PC-9 (cell line): ENCODE data around the gene RHOB. TPM values are rescaled to one million over a fixed set of nuclear protein-coding genes. Genes with fewer than 3 reads are reported as not detected.

Experiments used
- BruUV-seq: library from RNA; stranded (reverse); fragments of 400-500 nt; replicated peaks from 2 replicates; lab custom pipeline; 2021; lab: Mats Ljungman, UMichigan
- CTCF ChIA-PET: fragments of 300-600 bp; sonication (Branson Sonifier 250); formaldehyde crosslinking; loops from one replicate; lab custom pipeline; 2022; ENCODE audit warnings: antibody characterized with exemption; lab: Charles Lee
- POLR2A ChIA-PET: fragments of 300-600 bp; sonication (Branson Sonifier 250); formaldehyde crosslinking; loops from one replicate; lab custom pipeline; 2022; ENCODE audit warnings: antibody characterized with exemption; ENCODE audit not compliant: unreplicated experiment; lab: Charles Lee
- DNase-seq, 2 experiments: peaks; one replicate each; pipeline versions ENCODE4 v3.0.0 to v3.0.0-alpha.2; 2015 to 2022; ENCODE audit warnings: mixed read lengths in 1 of 2
- H2AFZ ChIP-seq: fragments of 200-600 bp; sonication (generic); 2 replicates; pipeline ENCODE4 v1.8.1; 2017; ENCODE audit warnings: antibody characterized with exemption
- H3F3A ChIP-seq: fragments of 200-600 bp; sonication (generic); 2 replicates; pipeline ENCODE4 v1.8.1; 2017; ENCODE audit warnings: antibody characterized with exemption, mild to moderate bottlenecking, low read depth; ENCODE audit not compliant: insufficient read depth
- H3K27ac ChIP-seq: fragments of 200-600 bp; sonication (generic); 2 replicates; pipeline ENCODE4 v1.6.1; 2016; ENCODE audit warnings: mixed run types
- H3K27me3 ChIP-seq: fragments of 200-600 bp; sonication (generic); 2 replicates; pipeline ENCODE4 v1.6.1; 2016; ENCODE audit warnings: low read depth, mixed run types; ENCODE audit not compliant: insufficient read depth
- H3K36me3 ChIP-seq: fragments of 200-600 bp; sonication (generic); 2 replicates; pipeline ENCODE4 v1.6.1; 2016; ENCODE audit warnings: low read depth, mixed run types
- H3K4me1 ChIP-seq: fragments of 200-600 bp; sonication (generic); replicated peaks from 2 replicates; pipeline ENCODE4 v1.6.1; 2016; ENCODE audit warnings: mixed run types; ENCODE audit not compliant: insufficient read depth
- H3K4me2 ChIP-seq: fragments of 200-600 bp; sonication (generic); 2 replicates; pipeline ENCODE4 v1.6.1; 2017; ENCODE audit warnings: mixed run types
- H3K4me3 ChIP-seq: fragments of 200-600 bp; sonication (generic); 2 replicates; pipeline ENCODE4 v1.6.1; 2016; ENCODE audit warnings: mixed run types
- H3K79me2 ChIP-seq: fragments of 200-600 bp; sonication (generic); 2 replicates; pipeline ENCODE4 v1.6.1; 2017; ENCODE audit warnings: low read depth, mixed run types
- H3K9me2 ChIP-seq: fragments of 200-600 bp; sonication (generic); 2 replicates; pipeline ENCODE4 v1.8.1; 2017; ENCODE audit warnings: mild to moderate bottlenecking; ENCODE audit not compliant: insufficient read depth
- H3K9me3 ChIP-seq: fragments of 200-600 bp; sonication (generic); 2 replicates; pipeline ENCODE4 v1.8.1; 2016; ENCODE audit warnings: low read depth; ENCODE audit not compliant: insufficient read depth
- H4K20me1 ChIP-seq: fragments of 200-600 bp; sonication (generic); 2 replicates; pipeline ENCODE4 v1.8.1; 2017; ENCODE audit not compliant: insufficient read depth
- CTCF ChIP-seq: fragments of 200-600 bp; sonication (generic); conservative IDR thresholded peaks from 2 replicates; pipeline ENCODE4 v1.6.1; 2017; ENCODE audit warnings: mixed run types, antibody characterized with exemption, mild to moderate bottlenecking, moderate library complexity
- EZH2 ChIP-seq: fragments of 200-600 bp; sonication (generic); IDR thresholded peaks from 2 replicates; pipeline ENCODE4 v1.8.0; 2017; ENCODE audit warnings: antibody characterized with exemption, low read depth
- intact Hi-C: fragments of 100-400 bp; cut with micrococcal nuclease; formaldehyde crosslinking; loops from one replicate; pipeline ENCODE4 v1.10.0; 2022; ENCODE audit not compliant: unreplicated experiment
- total RNA-seq: library from RNA; stranded (reverse); gene quantifications from 2 replicates; pipeline ENCODE4 v1.2.3, GENCODE V29; 2021

Gene RHOB
- total RNA-seq, 1 experiment from 2014 or later: 39.3 TPM

DNA sequence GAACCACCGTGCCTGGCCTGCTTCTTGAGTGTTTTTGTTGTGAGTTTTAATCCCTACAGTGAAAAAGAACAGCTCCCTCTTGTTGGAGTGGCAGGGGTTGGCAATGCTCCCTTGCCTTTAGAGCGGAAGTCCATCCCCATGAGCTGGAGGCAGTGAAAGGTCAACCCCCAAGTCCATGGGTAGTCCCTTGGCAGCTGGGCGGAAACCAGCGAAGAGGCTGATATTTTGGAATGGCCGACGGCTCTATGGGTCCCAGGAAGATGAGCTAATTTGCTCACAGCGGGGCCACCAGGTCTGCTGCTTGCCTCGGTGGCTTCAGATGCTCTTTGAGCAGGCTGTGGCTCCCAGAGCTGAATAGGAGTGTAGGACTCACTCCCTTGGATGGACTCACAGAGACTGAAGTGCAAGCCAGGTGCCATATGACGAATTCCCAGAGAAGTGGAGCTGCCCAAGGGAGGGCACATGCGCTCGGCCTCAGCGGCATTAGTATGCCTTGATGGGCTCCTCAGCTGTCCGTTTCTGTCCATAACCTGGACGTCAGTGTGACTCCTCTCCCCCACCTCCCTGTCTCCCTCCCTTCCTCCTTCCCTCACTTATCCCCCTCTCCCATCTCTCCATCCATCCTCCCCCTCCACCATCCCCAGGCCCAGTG, 25.4 kb upstream of the RHOB start:
- Histone ChIP-seq H3K9me3 (no peaks in the 10 kb centered on the region), H3K36me3 (no peaks in the 10 kb centered on the region), H2AFZ (no peak overlapping the region), H3K79me2 (no peaks in the 10 kb centered on the region), H3K9me2 (no peaks in the 10 kb centered on the region), H3F3A (no peaks in the 10 kb centered on the region; the same call in 1 of the 2 replicates), H3K27ac (no peak overlapping the region), H3K27me3 (no peaks in the 10 kb centered on the region), H4K20me1 (no peaks in the 10 kb centered on the region), H3K4me2 (no peak overlapping the region), H3K4me3 (no peak overlapping the region), H3K4me1 (0 out of 2 replicates have a peak, but pooled peaks cover 16% of the 10 kb centered on the region)
- POLR2A ChIA-PET: interaction anchor here (0.5 to 1.0 kb wide), 2 partner anchors 25 to 1657 kb away, joined by 3 to 8 read pairs; partner anchors contain the start of gene RHOB
- BruUV-seq: no TSS peak
- DNase-seq: no peak
- TF ChIP-seq CTCF (no peak), EZH2 (no peak)
- intact Hi-C loops: no loop called here
- CTCF ChIA-PET: interaction anchor here (0.7 to 1.7 kb wide), 4 partner anchors 10 to 229 kb away, joined by 3 to 5 read pairs (median 4); partner anchors contain the start of genes HS1BP3 and RHOB

- DNase-seq: peak; percentile 73 to 87
- no peak for TF ChIP-seq EZH2
- no peak for TF ChIP-seq CTCF
- no peak overlapping the region for H3K4me2 ChIP-seq
- no peak overlapping the region for H3K27ac ChIP-seq
- H3F3A ChIP-seq: no peaks in the 10 kb centered on the region; the same call in 1 of the 2 replicates
- no peaks in the 10 kb centered on the region for H3K9me2 ChIP-seq
- no peaks in the 10 kb centered on the region for H3K27me3 ChIP-seq
- no peaks in the 10 kb centered on the region for H3K9me3 ChIP-seq
- intact Hi-C loops: no loop called here
- no peaks in the 10 kb centered on the region for H3K79me2 ChIP-seq
- no TSS peak for BruUV-seq
- no peak overlapping the region for H3K4me3 ChIP-seq
- H3K4me1 ChIP-seq: 0 out of 2 replicates have a peak, but pooled peaks cover 16% of the 10 kb centered on the region
- ChIA-PET CTCF (interaction anchor here (0.6 to 1.7 kb wide), 5 partner anchors 11 to 228 kb away, joined by 3 to 8 read pairs (median 5); partner anchors contain the start of genes HS1BP3 and RHOB), POLR2A (interaction anchor here (0.5 to 1.0 kb wide), 2 partner anchors 25 to 1658 kb away, joined by 3 to 8 read pairs; partner anchors contain the start of gene RHOB)
- H3K36me3 ChIP-seq: no peaks in the 10 kb centered on the region
- H4K20me1 ChIP-seq: no peaks in the 10 kb centered on the region
- no peak overlapping the region for H2AFZ ChIP-seq
Observed at GRCh38 chr2:20421988-20422370, 24.9 kb upstream of the RHOB start.

- no peaks in the 10 kb centered on the region for H3K9me3 ChIP-seq
- H3K36me3 ChIP-seq: no peaks in the 10 kb centered on the region
- H3K27me3 ChIP-seq: no peaks in the 10 kb centered on the region
- DNase-seq: no peak
- TF ChIP-seq CTCF (no peak), EZH2 (no peak)
- no peaks in the 10 kb centered on the region for H3K79me2 ChIP-seq
- intact Hi-C loops: no loop called here
- no peaks in the 10 kb centered on the region for H3K9me2 ChIP-seq
- H2AFZ ChIP-seq: no peak overlapping the region
- H3K4me2 ChIP-seq: no peak overlapping the region
- H4K20me1 ChIP-seq: no peaks in the 10 kb centered on the region
- H3K4me1 ChIP-seq: 0 out of 2 replicates have a peak, but pooled peaks cover 16% of the 10 kb centered on the region
- no peaks in the 10 kb centered on the region; the same call in 1 of the 2 replicates for H3F3A ChIP-seq
- no peak overlapping the region for H3K27ac ChIP-seq
- no TSS peak for BruUV-seq
- ChIA-PET POLR2A (interaction anchor here (0.6 to 1.0 kb wide), 3 partner anchors 10 to 178 kb away, joined by 3 to 4 read pairs (median 4); partner anchors contain the start of gene RHOB), CTCF (interaction anchor here (0.5 to 1.7 kb wide), 6 partner anchors 11 to 228 kb away, joined by 3 to 8 read pairs (median 4); partner anchors contain the start of genes HS1BP3 and RHOB)
- H3K4me3 ChIP-seq: no peak overlapping the region
Observed at GRCh38 chr2:20422402-20423271, 24.2 kb upstream of the RHOB start.
